Measurements from ENCODE around the gene NRG3.

- TF ChIP-seq, protein P1, sequence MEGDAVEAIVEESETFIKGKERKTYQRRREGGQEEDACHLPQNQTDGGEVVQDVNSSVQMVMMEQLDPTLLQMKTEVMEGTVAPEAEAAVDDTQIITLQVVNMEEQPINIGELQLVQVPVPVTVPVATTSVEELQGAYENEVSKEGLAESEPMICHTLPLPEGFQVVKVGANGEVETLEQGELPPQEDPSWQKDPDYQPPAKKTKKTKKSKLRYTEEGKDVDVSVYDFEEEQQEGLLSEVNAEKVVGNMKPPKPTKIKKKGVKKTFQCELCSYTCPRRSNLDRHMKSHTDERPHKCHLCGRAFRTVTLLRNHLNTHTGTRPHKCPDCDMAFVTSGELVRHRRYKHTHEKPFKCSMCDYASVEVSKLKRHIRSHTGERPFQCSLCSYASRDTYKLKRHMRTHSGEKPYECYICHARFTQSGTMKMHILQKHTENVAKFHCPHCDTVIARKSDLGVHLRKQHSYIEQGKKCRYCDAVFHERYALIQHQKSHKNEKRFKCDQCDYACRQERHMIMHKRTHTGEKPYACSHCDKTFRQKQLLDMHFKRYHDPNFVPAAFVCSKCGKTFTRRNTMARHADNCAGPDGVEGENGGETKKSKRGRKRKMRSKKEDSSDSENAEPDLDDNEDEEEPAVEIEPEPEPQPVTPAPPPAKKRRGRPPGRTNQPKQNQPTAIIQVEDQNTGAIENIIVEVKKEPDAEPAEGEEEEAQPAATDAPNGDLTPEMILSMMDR (IDR thresholded peaks at IDR 0.05; ENCODE audit: low read length) = no peak
- TF ChIP-seq EZH2 (IDR thresholded peaks at IDR 0.05; ENCODE audit: borderline replicate concordance, low read length) = no peak
Measured at GRCh38 chr10:82742478-82742877, 867.5 kb downstream of the NRG3 start.
